ENCODE results near the gene TAF11. TPM values are rescaled to one million over a fixed set of nuclear protein-coding genes. Genes with fewer than 3 reads are reported as not detected.
A peak's percentile ranks its signal among the peaks of the same experiment; 100 is the strongest.
"Not testable (repeated sequence)": the region's sequence is repeated elsewhere in the genome, so short reads cannot be mapped to it uniquely, and the experiment has no call there.

TAF11 gene
- total and polyA plus RNA-seq, 4 experiments from 2014 or later: 16.5 to 26.1 (median 22.5) TPM

- Mint-ChIP-seq H3K36me3 (peaks cover 39 to 66% of the 10 kb centered on the region in 2 donors), H3K9me3 (no peaks in the 10 kb centered on the region)
- no peaks in the 10 kb centered on the region for H3K9me3 ChIP-seq (ENCODE audit: control insufficient read depth in 1 of 2, low read length in 2 of 2)
Measured at GRCh38 chr6:34852406-34853085, 35.3 kb downstream of the TAF11 start.

GRCh38 chr6:34851361-34851760, 36.5 kb downstream of the TAF11 start:
- no peaks in the 10 kb centered on the region for H3K27me3 Mint-ChIP-seq
- peaks cover 29 to 63% of the 10 kb centered on the region in 2 donors for H3K36me3 Mint-ChIP-seq
- H3K36me3 ChIP-seq (ENCODE audit: insufficient read depth, low read length): peaks cover 11% of the 10 kb centered on the region
- CTCF ChIA-PET (ENCODE audit: partially characterized antibody): no interaction called here
- no peak overlapping the region for H3K27ac ChIP-seq (ENCODE audit: low read depth, low read length)
- intact Hi-C loops (cut with micrococcal nuclease): no loop called here
- peaks cover 0 to 8% (median under 1%) of the 10 kb centered on the region in 4 donors for H3K4me1 Mint-ChIP-seq
- no peaks in the 10 kb centered on the region for H3K9me3 ChIP-seq (ENCODE audit: control insufficient read depth in 1 of 2, low read length in 2 of 2)
- H3K4me3 ChIP-seq (ENCODE audit: low read length in 2 of 2): no peak overlapping the region
- H3K4me3 Mint-ChIP-seq: no peak overlapping the region
- DNase-seq: no peak
- no peak overlapping the region for H3K27ac Mint-ChIP-seq
- POLR2A ChIA-PET (ENCODE audit: partially characterized antibody): no interaction called here
- H3K27me3 ChIP-seq (ENCODE audit: insufficient read depth, low read length): no peaks in the 10 kb centered on the region
- no peaks in the 10 kb centered on the region for H3K4me1 ChIP-seq (ENCODE audit: insufficient read depth, low read length)
- no peaks in the 10 kb centered on the region for H3K9me3 Mint-ChIP-seq

More at GRCh38 chr6:34852406-34853085, 35.3 kb downstream of the TAF11 start:
- no peak overlapping the region for H3K4me3 Mint-ChIP-seq
- Histone ChIP-seq H3K36me3 (ENCODE audit: insufficient read depth, low read length) (peaks cover 22% of the 10 kb centered on the region), H3K27ac (ENCODE audit: low read depth, low read length) (no peak overlapping the region), H3K4me1 (ENCODE audit: insufficient read depth, low read length) (no peaks in the 10 kb centered on the region), H3K4me3 (ENCODE audit: low read length in 2 of 2) (no peak overlapping the region), H3K27me3 (ENCODE audit: insufficient read depth, low read length) (no peaks in the 10 kb centered on the region)
- no peaks in the 10 kb centered on the region for H3K4me1 Mint-ChIP-seq
- H3K27me3 Mint-ChIP-seq: no peaks in the 10 kb centered on the region
- DNase-seq: no peak
- intact Hi-C loops (cut with micrococcal nuclease): no loop called here
- ChIA-PET POLR2A (ENCODE audit: partially characterized antibody) (no interaction called here), CTCF (ENCODE audit: partially characterized antibody) (interaction anchor here (0.6 kb wide), 1 partner anchor 19 kb away, joined by 3 read pairs; no protein-coding TSS in a partner anchor)
- H3K27ac Mint-ChIP-seq: peak overlapping the region in 1 of 7 donors; percentile 62

GRCh38 chr6:34849066-34849465, 38.8 kb downstream of the TAF11 start:
- peaks cover 0 to 14% (median under 1%) of the 10 kb centered on the region in 4 donors for H3K4me1 Mint-ChIP-seq
- H3K27me3 Mint-ChIP-seq; H3K36me3 ChIP-seq (ENCODE audit: insufficient read depth, low read length); H3K9me3 Mint-ChIP-seq; CTCF ChIA-PET (ENCODE audit: partially characterized antibody); H3K4me1 ChIP-seq (ENCODE audit: insufficient read depth, low read length); H3K27me3 ChIP-seq (ENCODE audit: insufficient read depth, low read length); H3K27ac Mint-ChIP-seq; H3K4me3 ChIP-seq (ENCODE audit: low read length in 2 of 2); H3K4me3 Mint-ChIP-seq; POLR2A ChIA-PET (ENCODE audit: partially characterized antibody); intact Hi-C loops (cut with micrococcal nuclease); DNase-seq; H3K27ac ChIP-seq (ENCODE audit: low read depth, low read length); H3K9me3 ChIP-seq (ENCODE audit: control insufficient read depth in 1 of 2, low read length in 2 of 2): not testable (repeated sequence)
- H3K36me3 Mint-ChIP-seq: peaks cover 21 to 50% of the 10 kb centered on the region in 2 donors

- Histone ChIP-seq H3K27ac (ENCODE audit: low read depth, low read length) (no peak overlapping the region), H3K27me3 (ENCODE audit: insufficient read depth, low read length) (no peaks in the 10 kb centered on the region), H3K9me3 (ENCODE audit: control insufficient read depth in 1 of 2, low read length in 2 of 2) (no peaks in the 10 kb centered on the region), H3K36me3 (ENCODE audit: insufficient read depth, low read length) (peaks cover 10% of the 10 kb centered on the region), H3K4me3 (ENCODE audit: low read length in 2 of 2) (no peak overlapping the region), H3K4me1 (ENCODE audit: insufficient read depth, low read length) (no peaks in the 10 kb centered on the region)
- no peaks in the 10 kb centered on the region for H3K27me3 Mint-ChIP-seq
- POLR2A ChIA-PET (ENCODE audit: partially characterized antibody): no interaction called here
- no peak overlapping the region for H3K27ac Mint-ChIP-seq
- H3K36me3 Mint-ChIP-seq: peaks cover 31 to 36% of the 10 kb centered on the region in 2 donors
- H3K9me3 Mint-ChIP-seq: no peaks in the 10 kb centered on the region
- no peak overlapping the region for H3K4me3 Mint-ChIP-seq
- H3K4me1 Mint-ChIP-seq: peaks cover 0 to 4% (median 2%) of the 10 kb centered on the region in 4 donors
- CTCF ChIA-PET (ENCODE audit: partially characterized antibody): no interaction called here
- DNase-seq: no peak
- intact Hi-C loops (cut with micrococcal nuclease): no loop called here
Measured at GRCh38 chr6:34839666-34840352, 48.0 kb downstream of the TAF11 start.

GRCh38 chr6:34837528-34837927, 50.3 kb downstream of the TAF11 start:
- intact Hi-C loops (cut with micrococcal nuclease): no loop called here
- Mint-ChIP-seq H3K4me3 (no peak overlapping the region), H3K27ac (no peak overlapping the region), H3K27me3 (no peaks in the 10 kb centered on the region), H3K36me3 (peaks cover 38 to 47% of the 10 kb centered on the region in 2 donors), H3K9me3 (no peaks in the 10 kb centered on the region), H3K4me1 (peaks cover 0 to 4% (median under 1%) of the 10 kb centered on the region in 4 donors)
- Histone ChIP-seq H3K27ac (ENCODE audit: low read depth, low read length) (no peak overlapping the region), H3K4me1 (ENCODE audit: insufficient read depth, low read length) (no peaks in the 10 kb centered on the region), H3K9me3 (ENCODE audit: control insufficient read depth in 1 of 2, low read length in 2 of 2) (no peaks in the 10 kb centered on the region), H3K27me3 (ENCODE audit: insufficient read depth, low read length) (no peaks in the 10 kb centered on the region), H3K36me3 (ENCODE audit: insufficient read depth, low read length) (peaks cover 10% of the 10 kb centered on the region), H3K4me3 (ENCODE audit: low read length in 2 of 2) (no peak overlapping the region)
- no peak for DNase-seq
- ChIA-PET CTCF (ENCODE audit: partially characterized antibody) (no interaction called here), POLR2A (ENCODE audit: partially characterized antibody) (interaction anchor here (0.8 kb wide), 1 partner anchor 52 kb away, joined by 3 read pairs; no protein-coding TSS in a partner anchor)

- no peaks in the 10 kb centered on the region for H3K4me1 ChIP-seq (ENCODE audit: insufficient read depth, low read length)
- peaks cover 10% of the 10 kb centered on the region for H3K36me3 ChIP-seq (ENCODE audit: insufficient read depth, low read length)
- ChIA-PET CTCF (ENCODE audit: partially characterized antibody) (no interaction called here), POLR2A (ENCODE audit: partially characterized antibody) (no interaction called here)
- no peaks in the 10 kb centered on the region for H3K9me3 ChIP-seq (ENCODE audit: control insufficient read depth in 1 of 2, low read length in 2 of 2)
- H3K4me1 Mint-ChIP-seq: peaks cover 0 to 4% (median under 1%) of the 10 kb centered on the region in 4 donors
- H3K4me3 ChIP-seq (ENCODE audit: low read length in 2 of 2): no peak overlapping the region
- H3K36me3 Mint-ChIP-seq: peaks cover 38 to 45% of the 10 kb centered on the region in 2 donors
- DNase-seq: no peak
- no peaks in the 10 kb centered on the region for H3K27me3 Mint-ChIP-seq
- peak overlapping the region in 2 of 7 donors; percentile 19 to 51 for H3K27ac Mint-ChIP-seq
- H3K9me3 Mint-ChIP-seq: no peaks in the 10 kb centered on the region
- H3K27ac ChIP-seq (ENCODE audit: low read depth, low read length): no peak overlapping the region
- no peak overlapping the region for H3K4me3 Mint-ChIP-seq
- intact Hi-C loops (cut with micrococcal nuclease): no loop called here
- H3K27me3 ChIP-seq (ENCODE audit: insufficient read depth, low read length): no peaks in the 10 kb centered on the region
Measured at GRCh38 chr6:34836451-34836850, 51.4 kb downstream of the TAF11 start.

GRCh38 chr6:34836008-34836407, 51.8 kb downstream of the TAF11 start:
- ChIA-PET CTCF (ENCODE audit: partially characterized antibody) (no interaction called here), POLR2A (ENCODE audit: partially characterized antibody) (no interaction called here)
- H3K4me1 ChIP-seq (ENCODE audit: insufficient read depth, low read length): no peaks in the 10 kb centered on the region
- no peak overlapping the region for H3K4me3 ChIP-seq (ENCODE audit: low read length in 2 of 2)
- intact Hi-C loops (cut with micrococcal nuclease): no loop called here
- Mint-ChIP-seq H3K27ac (peak overlapping the region in 1 of 7 donors; percentile 51), H3K36me3 (peaks cover 38 to 44% of the 10 kb centered on the region in 2 donors), H3K4me3 (no peak overlapping the region), H3K9me3 (no peaks in the 10 kb centered on the region), H3K27me3 (no peaks in the 10 kb centered on the region), H3K4me1 (peaks cover 0 to 4% (median under 1%) of the 10 kb centered on the region in 4 donors)
- no peaks in the 10 kb centered on the region for H3K9me3 ChIP-seq (ENCODE audit: control insufficient read depth in 1 of 2, low read length in 2 of 2)
- no peak overlapping the region for H3K27ac ChIP-seq (ENCODE audit: low read depth, low read length)
- no peak for DNase-seq
- H3K27me3 ChIP-seq (ENCODE audit: insufficient read depth, low read length): no peaks in the 10 kb centered on the region
- peaks cover 10% of the 10 kb centered on the region for H3K36me3 ChIP-seq (ENCODE audit: insufficient read depth, low read length)
